HG03097 (cell line): ENCODE measurements around the gene TTLL5.

Experiments used
- ATAC-seq: cut with Tn5 transposase; IDR thresholded peaks from one replicate; pipeline ENCODE4 v1.9.1; 2021; ENCODE audit not compliant: unreplicated experiment, low FRiP score

The TTLL5 gene

GRCh38 chr14:75697386-75697785 lies 36.3 kb downstream of the TTLL5 start:
- no peak for ATAC-seq

GRCh38 chr14:75697918-75698317 lies 36.9 kb downstream of the TTLL5 start:
- no peak for ATAC-seq

GRCh38 chr14:75699331-75699730 lies 38.3 kb downstream of the TTLL5 start:
- ATAC-seq, result no peak

GRCh38 chr14:75700295-75700694 lies 39.2 kb downstream of the TTLL5 start:
- no peak for ATAC-seq

- ATAC-seq, result no peak
These were observed 41.1 kb downstream of the TTLL5 start for GRCh38 chr14:75702122-75702521.

GRCh38 chr14:75702616-75703261 lies 41.7 kb downstream of the TTLL5 start:
- ATAC-seq, result no peak

- ATAC-seq, result no peak
These were observed 42.4 kb downstream of the TTLL5 start for GRCh38 chr14:75703467-75703866.

- no peak for ATAC-seq
These were observed 44.0 kb downstream of the TTLL5 start for GRCh38 chr14:75705014-75705413.

GRCh38 chr14:75709207-75709812 lies 48.3 kb downstream of the TTLL5 start:
- no peak for ATAC-seq

- ATAC-seq, result no peak
These were observed 50.2 kb downstream of the TTLL5 start for GRCh38 chr14:75711105-75711795.

GRCh38 chr14:75711796-75712211 lies 50.8 kb downstream of the TTLL5 start:
- ATAC-seq, result no peak

GRCh38 chr14:75714991-75715390 lies 53.9 kb downstream of the TTLL5 start:
- ATAC-seq, result no peak

GRCh38 chr14:75715926-75716780 lies 55.1 kb downstream of the TTLL5 start:
- no peak for ATAC-seq

- no peak for ATAC-seq
These were observed 56.7 kb downstream of the TTLL5 start for GRCh38 chr14:75717729-75718128.

GRCh38 chr14:75718199-75718598 lies 57.2 kb downstream of the TTLL5 start:
- no peak for ATAC-seq

GRCh38 chr14:75720116-75720515 lies 59.1 kb downstream of the TTLL5 start:
- ATAC-seq, result no peak

- ATAC-seq, result no peak
These were observed 59.9 kb downstream of the TTLL5 start for GRCh38 chr14:75720842-75721498.

GRCh38 chr14:75723716-75724115 lies 62.7 kb downstream of the TTLL5 start:
- ATAC-seq, result no peak

- no peak for ATAC-seq
These were observed 63.6 kb downstream of the TTLL5 start for GRCh38 chr14:75724414-75725204.

GRCh38 chr14:75725481-75725880 lies 64.4 kb downstream of the TTLL5 start:
- ATAC-seq, result no peak
